GM21447 (cell line): ENCODE data around the gene TECPR2.

Experiments
- ATAC-seq: cut with Tn5 transposase; IDR thresholded peaks from one replicate; pipeline ENCODE4 v1.9.1; 2021; ENCODE audit not compliant: unreplicated experiment

The TECPR2 gene

GRCh38 chr14:102421411-102422057 lies 58.8 kb downstream of the TECPR2 start:
- no peak for ATAC-seq

DNA sequence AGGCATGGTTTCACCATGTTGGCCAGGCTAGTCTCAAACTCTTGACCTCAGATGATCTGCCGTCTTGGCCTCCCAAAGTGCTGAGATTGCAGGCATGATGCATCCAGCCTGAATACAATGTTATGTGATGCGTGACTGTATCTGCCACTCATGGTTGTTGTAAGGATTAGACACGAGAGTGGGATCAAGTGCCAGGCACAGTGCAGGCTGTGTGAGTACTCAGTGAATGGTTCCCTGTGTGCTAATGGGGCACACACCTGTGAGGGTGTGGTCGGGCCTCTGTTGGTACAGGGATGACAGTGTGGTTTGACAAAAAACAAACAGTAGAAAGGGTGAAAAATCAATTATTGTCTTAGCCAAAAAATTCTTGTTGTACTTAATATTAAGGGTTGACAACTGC lies 61.8 kb downstream of the TECPR2 start:
- no peak for ATAC-seq

DNA sequence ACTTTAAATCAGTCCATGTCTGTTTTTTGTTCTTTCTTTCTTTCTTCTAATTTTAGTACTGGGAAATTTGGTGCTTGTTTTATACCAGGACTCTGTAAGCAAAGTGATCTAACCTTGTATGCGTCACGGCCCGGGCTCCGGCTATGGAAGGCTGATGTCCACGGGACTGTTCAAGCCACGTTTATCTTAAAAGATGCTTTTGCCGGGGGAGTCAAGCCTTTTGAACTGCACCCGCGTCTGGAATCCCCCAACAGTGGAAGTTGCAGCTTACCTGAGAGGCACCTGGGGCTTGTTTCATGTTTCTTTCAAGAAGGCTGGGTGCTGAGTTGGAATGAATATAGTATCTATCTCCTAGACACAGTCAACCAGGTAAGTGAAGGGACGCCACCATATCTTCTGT lies 62.2 kb downstream of the TECPR2 start:
- no peak for ATAC-seq

- ATAC-seq = no peak
These were observed 64.1 kb downstream of the TECPR2 start for GRCh38 chr14:102426796-102427195.

DNA sequence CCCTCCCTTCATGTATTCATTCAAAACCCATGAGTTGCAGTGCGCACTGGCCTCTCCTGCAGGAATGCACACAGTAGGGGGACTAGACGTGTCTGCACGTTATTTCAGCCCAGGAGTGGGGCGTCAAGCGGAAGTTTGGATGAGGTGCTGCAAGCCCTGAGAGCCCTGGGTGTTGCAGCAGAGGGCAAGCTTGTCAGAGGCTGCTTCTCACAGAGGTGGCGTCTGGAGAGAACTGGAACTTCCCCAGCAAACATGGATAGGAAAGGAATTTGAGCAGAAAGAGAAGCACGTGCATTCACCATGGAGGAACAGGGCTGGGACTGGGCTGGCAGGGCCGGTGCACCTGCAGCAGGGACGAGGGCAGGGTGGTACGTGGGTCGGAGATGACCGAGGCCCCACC lies 64.9 kb downstream of the TECPR2 start:
- ATAC-seq = no peak

- ATAC-seq = no peak
These were observed 67.6 kb downstream of the TECPR2 start for GRCh38 chr14:102430212-102430908.

GRCh38 chr14:102431751-102432150 lies 69.0 kb downstream of the TECPR2 start:
- no peak for ATAC-seq

DNA sequence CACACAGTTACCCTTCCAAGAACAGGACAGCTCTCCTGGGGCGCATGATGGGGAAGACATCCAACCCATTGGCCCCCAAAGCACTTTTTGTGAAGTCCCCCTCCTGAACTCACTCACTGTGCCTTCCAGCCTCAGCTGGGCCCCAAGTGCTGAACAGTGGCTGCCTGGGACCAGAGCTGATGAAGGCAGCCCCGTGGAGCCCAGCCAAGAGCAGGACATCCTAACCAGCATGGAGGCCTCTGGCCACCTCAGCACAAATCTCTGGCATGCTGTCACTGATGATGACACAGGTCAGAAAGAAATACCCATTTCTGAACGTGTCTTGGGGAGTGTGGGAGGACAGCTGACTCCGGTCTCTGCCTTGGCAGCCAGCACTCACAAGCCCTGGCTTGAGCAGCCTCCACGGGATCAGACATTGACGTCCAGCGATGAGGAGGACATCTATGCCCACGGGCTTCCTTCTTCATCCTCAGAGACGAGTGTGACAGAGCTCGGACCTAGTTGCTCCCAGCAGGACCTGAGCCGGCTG lies 72.0 kb downstream of the TECPR2 start:
- ATAC-seq = no peak

GRCh38 chr14:102437997-102438915 lies 75.5 kb downstream of the TECPR2 start:
- no peak for ATAC-seq

DNA sequence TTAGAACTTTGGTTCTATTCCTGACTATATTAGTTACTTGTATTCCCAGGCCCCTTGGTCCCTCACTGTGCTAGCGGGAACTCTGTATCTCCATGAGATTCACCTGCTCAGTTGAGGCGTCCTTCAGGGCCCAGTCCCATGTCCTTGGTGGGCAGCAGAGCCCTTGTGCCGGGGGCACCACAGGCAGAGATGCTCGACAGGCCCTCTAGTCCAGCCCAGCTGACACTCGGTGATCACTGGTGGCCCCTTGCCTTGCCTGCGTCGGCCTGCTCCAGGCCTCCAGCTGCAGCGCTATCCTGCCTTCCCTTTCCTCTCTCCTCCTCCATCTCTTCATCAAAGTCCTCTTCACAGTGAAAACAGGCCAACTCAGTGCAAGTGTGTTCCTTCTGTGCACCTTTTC lies 76.8 kb downstream of the TECPR2 start:
- no peak for ATAC-seq

- ATAC-seq = no peak
These were observed 77.7 kb downstream of the TECPR2 start for GRCh38 chr14:102440392-102440791.

GRCh38 chr14:102442241-102443211 lies 79.8 kb downstream of the TECPR2 start:
- no peak for ATAC-seq

DNA sequence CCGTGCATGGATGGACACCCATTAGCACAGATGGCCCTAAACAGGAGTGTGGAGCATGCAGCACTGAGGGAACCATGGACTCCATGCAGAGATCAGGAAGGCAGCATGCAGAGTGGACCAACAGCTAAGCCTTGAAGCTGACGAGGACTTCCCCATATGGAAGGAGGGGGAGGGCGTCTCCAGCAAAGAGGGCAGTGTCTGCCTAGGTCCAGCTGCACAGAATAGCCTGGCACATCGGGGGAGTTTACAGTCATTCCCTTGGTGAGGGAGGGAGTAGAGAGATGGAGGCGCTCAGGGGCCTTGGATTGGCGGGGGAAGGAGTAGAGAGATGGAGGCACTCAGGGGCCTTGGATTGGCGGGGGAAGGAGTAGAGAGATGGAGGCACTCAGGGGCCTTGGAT lies 82.3 kb downstream of the TECPR2 start:
- ATAC-seq = no peak

DNA sequence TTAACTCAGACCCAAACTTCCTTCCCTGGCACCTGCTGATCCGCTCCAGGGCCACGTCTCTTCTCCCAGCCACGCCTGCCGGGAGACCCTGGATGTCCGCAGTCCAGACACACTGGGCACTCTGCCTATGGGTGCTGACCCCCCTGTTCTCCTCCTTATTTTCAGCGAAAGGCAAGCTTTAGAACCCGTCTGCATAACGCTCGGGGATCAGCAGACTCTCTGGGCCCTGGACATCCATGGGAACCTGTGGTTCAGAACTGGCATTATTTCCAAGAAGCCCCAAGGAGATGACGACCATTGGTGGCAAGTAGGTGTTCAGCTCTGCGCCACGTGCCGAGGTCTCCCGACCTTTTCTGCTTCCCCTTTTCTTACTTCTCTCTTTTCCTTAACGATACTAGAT lies 82.9 kb downstream of the TECPR2 start:
- no peak for ATAC-seq

DNA sequence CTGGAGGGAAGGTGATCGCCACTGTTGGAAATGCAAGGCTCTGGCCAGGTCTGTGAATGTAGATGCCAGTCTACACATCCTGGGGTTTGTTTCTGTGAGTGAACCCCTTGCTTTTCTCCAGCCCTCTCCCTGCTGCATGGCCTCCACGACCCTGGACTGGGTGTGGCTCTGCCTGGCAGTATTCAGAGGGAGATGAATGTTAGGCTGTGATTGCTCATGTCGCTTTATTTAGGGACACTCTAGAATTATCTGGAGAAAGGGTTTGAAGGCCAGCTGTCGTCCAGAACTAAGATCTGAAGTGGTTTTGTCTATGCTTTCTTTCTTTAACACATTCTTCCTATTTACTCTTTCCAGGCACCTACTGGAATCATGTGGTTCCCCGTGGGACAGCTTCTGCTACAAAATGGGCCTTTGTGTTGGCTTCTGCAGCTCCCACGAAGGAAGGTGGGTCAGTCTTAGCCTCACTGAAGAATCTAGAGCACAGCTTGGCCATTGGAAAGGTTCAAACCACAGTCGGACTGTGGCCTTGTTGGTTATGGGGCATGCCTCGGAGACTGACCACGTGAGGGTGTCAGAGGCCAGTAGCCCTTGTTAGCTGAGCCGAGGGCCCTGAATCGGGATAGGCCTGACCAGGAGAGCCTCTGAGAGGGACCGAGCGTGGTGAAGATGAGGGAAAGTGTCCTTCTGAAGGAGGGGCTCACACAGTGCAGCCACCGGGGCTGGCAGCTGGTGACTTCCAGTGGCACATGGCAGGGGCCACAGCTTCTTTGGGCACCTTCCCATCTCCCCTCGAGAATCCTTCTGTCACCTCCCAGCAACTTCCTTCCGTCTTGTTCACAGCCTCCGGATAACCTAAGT lies 87.7 kb downstream of the TECPR2 start:
- no peak for ATAC-seq

DNA sequence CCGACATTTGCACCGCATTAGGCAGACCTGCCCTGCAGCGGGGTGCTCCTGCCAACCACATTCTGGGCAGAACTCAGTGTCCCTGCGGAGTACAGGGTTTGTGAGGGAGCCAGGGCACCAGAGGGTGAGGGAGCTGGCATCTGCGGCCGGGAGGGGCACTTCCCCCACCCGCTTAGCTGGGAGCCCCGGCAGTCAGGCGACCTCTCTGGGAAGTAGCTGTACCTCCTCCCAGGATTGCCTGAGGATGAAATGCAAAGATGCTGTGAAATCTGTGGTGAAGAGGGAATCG lies 88.3 kb downstream of the TECPR2 start:
- ATAC-seq = no peak

DNA sequence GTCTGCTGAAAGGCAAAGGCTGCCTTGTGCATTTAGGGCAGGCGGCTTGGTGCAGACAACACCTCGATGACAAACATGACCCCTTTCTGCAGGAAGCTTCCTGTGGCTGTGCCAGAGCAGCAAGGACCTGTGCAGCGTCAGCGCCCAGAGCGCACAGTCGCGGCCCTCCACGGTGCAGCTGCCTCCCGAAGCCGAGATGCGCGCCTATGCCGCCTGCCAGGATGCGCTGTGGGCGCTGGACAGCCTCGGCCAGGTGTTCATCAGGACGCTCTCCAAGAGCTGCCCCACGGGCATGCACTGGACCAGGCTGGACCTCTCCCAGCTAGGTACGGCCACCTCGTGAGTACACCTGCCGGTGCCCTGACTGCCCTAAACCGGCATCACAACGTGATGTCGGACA lies 89.6 kb downstream of the TECPR2 start:
- ATAC-seq = no peak

DNA sequence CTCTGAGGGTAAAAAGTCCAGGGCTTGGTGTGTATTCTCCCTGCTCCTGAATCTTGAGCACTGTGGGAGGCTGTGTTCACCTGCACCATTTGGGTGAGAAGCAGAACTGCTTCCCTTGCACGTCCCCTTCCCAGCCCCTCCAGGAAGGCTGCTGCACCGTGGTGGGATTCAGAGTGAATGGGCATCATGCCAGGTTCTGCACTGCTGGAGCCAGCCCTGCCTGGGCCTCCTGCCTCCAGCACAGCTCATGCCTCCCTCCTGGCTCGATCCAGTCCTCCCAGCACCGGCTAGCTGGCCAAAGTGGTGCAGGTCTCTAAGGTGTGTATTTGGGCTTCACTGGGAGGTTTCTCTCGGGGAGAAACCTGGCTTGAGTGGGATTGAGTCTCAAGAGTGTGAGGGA lies 92.0 kb downstream of the TECPR2 start:
- ATAC-seq = no peak

DNA sequence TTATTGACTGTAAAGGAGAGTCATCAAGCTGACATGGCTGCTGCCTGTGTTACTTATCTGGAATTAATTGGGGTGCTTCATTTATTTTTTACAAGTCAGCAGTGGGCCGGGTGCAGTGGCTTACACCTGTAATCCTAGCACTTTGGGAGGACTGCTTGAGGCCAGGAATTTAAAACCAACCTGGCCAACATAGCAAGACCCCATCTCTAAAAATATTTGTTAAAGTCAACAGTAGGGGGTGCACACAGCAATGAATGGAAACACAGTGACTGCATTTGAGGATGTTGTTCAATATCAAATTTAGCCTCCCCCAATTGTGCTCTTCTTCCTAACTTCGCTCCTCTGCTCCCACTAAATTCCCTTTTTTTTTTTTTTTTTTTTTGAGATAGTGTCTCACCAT lies 94.8 kb downstream of the TECPR2 start:
- ATAC-seq = no peak
